Stimulated activated effector memory CD8-positive, alpha-beta T cell treated with anti-CD3 and anti-CD28 coated beads, Interleukin-12 subunit alpha, Interleukin-12 subunit beta, amount 100 ng/mL, for 72 hours (primary cell): ENCODE data around the gene RNF169.
A peak's percentile ranks its signal among the peaks of the same experiment; 100 is the strongest.

Source experiments
- ATAC-seq: fragments of 150-1000 bp; cut with Tn5 transposase; 2 replicates; pipeline ENCODE4 v1.10.0; 2021
- DNase-seq, 2 donors: peaks; one replicate each; pipeline ENCODE4 v3.0.0; 2021 to 2022; ENCODE audit warnings: low spot score in 2 of 2
- H3K27ac Mint-ChIP-seq: one replicate; pipeline ENCODE4 v1.8.0; 2022; ENCODE audit warnings: mild to moderate bottlenecking, mixed read lengths
- H3K36me3 Mint-ChIP-seq: one replicate; pipeline ENCODE4 v1.8.0; 2022; ENCODE audit warnings: mild to moderate bottlenecking, mixed read lengths
- H3K4me1 Mint-ChIP-seq: one replicate; pipeline ENCODE4 v1.8.0; 2022; ENCODE audit warnings: mixed read lengths
- H3K4me3 Mint-ChIP-seq: one replicate; pipeline ENCODE4 v1.8.0; 2022; ENCODE audit warnings: mild to moderate bottlenecking, mixed read lengths
- H3K9me3 Mint-ChIP-seq: one replicate; pipeline ENCODE4 v1.8.0; 2022; ENCODE audit warnings: mixed read lengths

Gene RNF169

DNA sequence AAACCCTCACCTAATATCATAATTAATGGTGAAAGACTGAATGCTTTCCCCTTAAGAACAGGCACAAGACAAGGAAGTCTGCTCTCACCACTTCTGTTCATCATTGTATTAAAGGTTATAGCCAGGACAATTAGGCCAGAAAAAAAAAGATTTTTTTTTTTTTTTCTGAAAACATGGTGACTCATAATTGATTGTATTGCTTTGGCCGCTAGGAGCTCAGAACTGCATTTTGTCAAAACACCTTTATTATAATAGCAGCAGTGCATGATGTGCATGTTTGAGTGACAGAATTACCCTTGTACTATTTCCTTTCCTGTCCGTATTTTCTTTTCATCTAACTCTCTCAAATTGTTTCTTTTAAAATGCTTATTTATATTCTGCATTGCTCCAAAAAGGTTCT lies 98.1 kb downstream of the RNF169 start:
- DNase-seq (no peak), ATAC-seq (no peak)
- Mint-ChIP-seq H3K4me1 (peaks cover 16% of the 10 kb centered on the region), H3K27ac (peak overlapping the region; percentile 11), H3K36me3 (peaks cover 42% of the 10 kb centered on the region), H3K9me3 (no peaks in the 10 kb centered on the region), H3K4me3 (no peak overlapping the region)

DNA sequence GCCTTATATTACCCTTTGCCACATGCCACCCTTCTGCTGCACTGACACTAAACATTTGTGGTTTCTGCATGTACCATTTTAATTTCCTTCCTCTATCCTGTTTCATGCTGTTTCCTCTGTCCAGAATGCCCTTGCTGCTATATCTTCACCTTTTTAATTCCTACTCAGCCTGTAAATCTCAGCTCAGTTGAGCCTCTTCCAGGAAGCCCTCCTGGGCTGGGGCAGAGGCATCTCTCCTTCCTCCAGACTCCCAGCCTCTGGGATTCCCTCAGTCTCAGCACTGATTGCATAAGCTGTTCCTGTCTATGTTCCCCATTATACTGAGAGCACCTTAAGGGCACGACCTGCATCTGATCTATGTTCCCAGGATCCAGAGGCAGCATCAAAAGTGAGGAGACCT lies 98.7 kb downstream of the RNF169 start:
- peaks cover 16% of the 10 kb centered on the region for H3K4me1 Mint-ChIP-seq
- ATAC-seq (no peak), DNase-seq (no peak)
- no peaks in the 10 kb centered on the region for H3K9me3 Mint-ChIP-seq
- peaks cover 39% of the 10 kb centered on the region for H3K36me3 Mint-ChIP-seq
- no peak overlapping the region for H3K4me3 Mint-ChIP-seq
- peak overlapping the region; percentile 11 for H3K27ac Mint-ChIP-seq

DNA sequence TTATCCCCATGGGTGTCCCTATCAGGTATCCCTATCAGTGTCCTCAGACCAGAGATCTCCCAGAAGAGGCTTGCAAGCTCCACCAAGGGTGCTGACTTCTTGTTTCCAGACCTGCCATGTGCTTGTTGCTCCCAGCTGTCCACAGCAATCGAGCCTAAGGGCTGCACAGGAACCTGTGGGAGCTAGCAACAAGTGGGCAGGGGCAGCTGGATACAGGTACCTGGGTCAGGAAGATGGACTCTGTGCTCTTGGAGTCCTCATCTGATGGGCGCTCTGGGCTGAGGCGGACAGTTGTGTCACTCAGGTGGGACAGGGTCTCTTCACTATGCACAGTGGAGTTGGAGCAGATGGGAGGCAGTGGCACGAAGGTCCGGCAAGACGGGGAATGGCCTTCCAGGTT lies 99.2 kb downstream of the RNF169 start:
- H3K4me1 Mint-ChIP-seq: peaks cover 16% of the 10 kb centered on the region
- peaks cover 34% of the 10 kb centered on the region for H3K36me3 Mint-ChIP-seq
- ATAC-seq (no peak), DNase-seq (no peak)
- H3K27ac Mint-ChIP-seq: peak overlapping the region; percentile 11
- no peak overlapping the region for H3K4me3 Mint-ChIP-seq
- H3K9me3 Mint-ChIP-seq: no peaks in the 10 kb centered on the region

DNA sequence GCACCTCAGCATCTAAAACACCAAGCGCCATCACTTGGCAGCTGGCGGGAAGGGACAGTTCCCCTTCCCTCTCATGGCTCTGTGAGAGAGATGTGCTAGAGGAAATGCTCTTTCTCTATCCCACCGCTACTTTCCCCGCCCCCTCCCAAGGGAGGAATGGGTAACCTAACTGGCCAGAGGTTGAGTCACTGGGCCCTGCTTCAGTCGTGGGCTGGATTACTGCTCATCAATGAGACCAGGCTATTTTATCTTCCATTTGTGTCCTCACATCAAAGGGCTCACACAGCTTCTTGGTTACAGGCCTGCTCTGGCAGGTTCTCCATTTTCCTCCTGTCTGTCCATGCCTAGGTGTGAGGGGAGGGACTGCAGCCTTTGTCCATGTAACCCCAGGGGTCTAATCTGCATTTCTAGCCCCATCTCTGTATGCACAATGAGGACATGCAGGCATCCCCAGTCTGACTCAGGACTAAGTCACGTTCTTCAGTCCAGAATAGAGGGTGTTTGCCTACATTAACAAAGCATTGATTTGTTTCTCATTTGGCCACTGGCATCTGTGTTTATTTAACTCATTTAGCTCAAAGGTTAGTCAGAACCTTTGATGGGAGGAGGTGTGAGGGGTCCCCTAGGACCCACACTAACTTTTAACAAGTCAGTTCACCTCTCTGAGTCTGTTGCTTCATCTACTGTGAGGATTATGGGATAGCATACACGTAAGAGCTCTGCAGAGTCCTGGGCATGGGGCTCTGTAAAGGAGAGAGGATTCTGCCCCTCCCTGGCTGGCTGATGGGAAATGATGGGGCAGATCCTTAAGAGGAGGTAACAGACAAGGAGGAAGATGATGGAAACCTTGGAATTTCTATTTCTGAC lies 101.1 kb downstream of the RNF169 start:
- ATAC-seq (no peak), DNase-seq (peak in 1 of 2 donors; percentile 42)
- H3K4me1 Mint-ChIP-seq: peaks cover 16% of the 10 kb centered on the region
- peak overlapping the region; percentile 78 for H3K27ac Mint-ChIP-seq
- H3K4me3 Mint-ChIP-seq: no peak overlapping the region
- peaks cover 26% of the 10 kb centered on the region for H3K36me3 Mint-ChIP-seq
- no peaks in the 10 kb centered on the region for H3K9me3 Mint-ChIP-seq

DNA sequence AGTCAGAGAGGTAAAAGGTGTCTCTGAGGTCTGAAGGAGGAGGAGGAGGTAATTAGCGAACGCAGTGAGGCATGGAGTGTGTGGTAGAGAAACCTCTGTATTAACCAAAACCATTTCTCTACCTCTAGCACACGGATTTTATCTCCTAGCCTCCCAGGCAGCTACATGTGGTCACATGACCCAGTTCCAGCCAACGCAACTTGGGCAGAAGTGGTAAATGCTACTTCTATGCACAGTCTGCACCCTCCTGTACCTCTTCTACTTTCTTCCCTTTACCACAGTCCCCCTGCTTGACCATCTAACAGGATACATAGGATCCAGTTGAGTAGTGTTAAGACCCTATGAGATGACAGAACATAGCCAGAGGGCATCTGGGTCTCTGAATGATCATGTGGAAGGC lies 104.6 kb downstream of the RNF169 start:
- no peak overlapping the region for H3K4me3 Mint-ChIP-seq
- H3K36me3 Mint-ChIP-seq: peaks cover 50% of the 10 kb centered on the region
- peak overlapping the region; percentile 17 for H3K27ac Mint-ChIP-seq
- no peak for ATAC-seq
- DNase-seq: peak in 1 of 2 donors; percentile 13
- H3K9me3 Mint-ChIP-seq: no peaks in the 10 kb centered on the region
- no peaks in the 10 kb centered on the region for H3K4me1 Mint-ChIP-seq

DNA sequence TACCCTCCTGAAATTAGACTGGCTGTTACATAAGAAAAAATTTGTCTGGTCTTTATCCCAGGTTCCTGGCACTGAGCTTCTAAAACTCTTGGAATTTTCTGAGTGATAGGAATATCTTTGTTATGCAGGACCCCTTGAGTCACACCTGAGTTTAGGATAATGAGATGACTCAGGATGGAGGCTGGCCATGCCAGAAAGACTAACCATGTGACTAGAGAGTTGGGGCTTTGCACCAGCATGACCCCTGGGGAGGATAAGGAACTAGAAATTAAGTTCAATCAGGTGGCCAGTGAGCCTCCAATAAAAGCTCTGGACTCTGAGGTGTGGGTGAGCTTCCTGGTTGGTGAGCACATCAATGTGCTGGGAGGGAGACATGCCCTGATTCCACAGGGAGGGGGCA lies 112.1 kb downstream of the RNF169 start:
- peaks cover 6% of the 10 kb centered on the region for H3K9me3 Mint-ChIP-seq
- ATAC-seq (no peak), DNase-seq (peak in 1 of 2 donors; percentile 10)
- H3K4me3 Mint-ChIP-seq: no peak overlapping the region
- no peak overlapping the region for H3K27ac Mint-ChIP-seq
- H3K4me1 Mint-ChIP-seq: no peaks in the 10 kb centered on the region
- H3K36me3 Mint-ChIP-seq: peaks cover 55% of the 10 kb centered on the region

DNA sequence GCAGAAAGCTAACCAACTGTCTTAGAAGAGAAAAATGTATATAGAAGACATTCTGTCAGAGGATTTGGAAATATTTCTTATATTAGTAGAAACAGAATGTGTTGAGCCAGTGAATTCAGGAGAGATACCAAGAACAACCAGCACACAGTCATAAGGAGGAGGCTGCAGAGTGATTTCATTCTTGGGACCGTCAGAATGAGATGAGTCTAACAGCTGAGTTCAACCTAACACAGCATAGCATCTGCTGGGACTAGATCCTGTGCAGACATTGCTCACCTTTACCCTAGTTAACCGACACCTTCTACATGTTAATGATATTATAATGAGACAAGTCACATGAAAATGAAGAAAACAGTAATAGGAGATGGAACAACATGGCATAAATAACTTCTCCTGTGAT lies 114.8 kb downstream of the RNF169 start:
- peaks cover 19% of the 10 kb centered on the region for H3K9me3 Mint-ChIP-seq
- peaks cover 31% of the 10 kb centered on the region for H3K36me3 Mint-ChIP-seq
- DNase-seq (no peak), ATAC-seq (peak; percentile 70)
- H3K4me3 Mint-ChIP-seq: no peak overlapping the region
- H3K4me1 Mint-ChIP-seq: no peaks in the 10 kb centered on the region
- no peak overlapping the region for H3K27ac Mint-ChIP-seq

DNA sequence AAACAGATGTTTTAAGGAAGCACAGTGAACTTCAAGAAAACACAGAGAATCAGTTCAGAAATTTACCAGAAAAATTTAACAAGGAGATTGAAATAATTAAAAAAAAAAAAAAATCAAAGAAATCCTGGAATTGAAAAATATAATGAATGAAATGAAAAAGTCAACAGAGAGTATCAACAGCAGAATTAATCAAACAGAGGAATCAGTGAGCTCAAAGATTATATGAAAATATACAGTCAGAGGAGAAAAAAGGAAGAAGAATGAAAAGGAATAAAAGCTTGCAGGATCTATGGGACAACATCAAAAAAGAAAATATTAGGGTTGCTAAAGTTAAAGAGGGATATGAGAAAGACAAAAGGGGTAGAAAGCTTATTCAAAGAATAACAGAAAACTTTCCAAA lies 117.9 kb downstream of the RNF169 start:
- Mint-ChIP-seq H3K9me3 (peaks cover 29% of the 10 kb centered on the region), H3K27ac (no peak overlapping the region), H3K36me3 (peaks cover 43% of the 10 kb centered on the region), H3K4me3 (no peak overlapping the region), H3K4me1 (no peaks in the 10 kb centered on the region)
- ATAC-seq: no peak
- no peak for DNase-seq

DNA sequence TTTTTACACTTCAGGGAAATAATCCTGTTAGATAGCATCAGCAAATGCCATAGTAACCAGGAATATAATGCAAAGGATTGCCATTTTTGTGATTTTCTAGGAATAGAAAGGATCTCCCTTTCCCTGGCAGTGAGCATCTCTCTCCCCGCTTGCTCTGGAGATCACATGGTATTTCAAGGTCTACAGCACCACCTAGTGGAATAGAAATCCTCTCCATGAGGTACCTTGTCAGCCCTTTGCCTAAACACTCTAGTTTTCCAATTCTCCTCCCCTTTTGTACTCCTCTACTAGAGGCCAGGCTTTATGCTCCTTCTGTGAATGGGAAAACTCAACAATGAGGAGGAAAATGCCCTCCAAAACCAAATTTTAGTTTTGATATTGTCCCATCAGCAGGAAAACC lies 121.8 kb downstream of the RNF169 start:
- no peak for DNase-seq
- H3K4me1 Mint-ChIP-seq: no peaks in the 10 kb centered on the region
- H3K9me3 Mint-ChIP-seq: peaks cover 30% of the 10 kb centered on the region
- H3K4me3 Mint-ChIP-seq: no peak overlapping the region
- H3K27ac Mint-ChIP-seq: no peak overlapping the region
- H3K36me3 Mint-ChIP-seq: peaks cover 21% of the 10 kb centered on the region
- ATAC-seq: no peak

DNA sequence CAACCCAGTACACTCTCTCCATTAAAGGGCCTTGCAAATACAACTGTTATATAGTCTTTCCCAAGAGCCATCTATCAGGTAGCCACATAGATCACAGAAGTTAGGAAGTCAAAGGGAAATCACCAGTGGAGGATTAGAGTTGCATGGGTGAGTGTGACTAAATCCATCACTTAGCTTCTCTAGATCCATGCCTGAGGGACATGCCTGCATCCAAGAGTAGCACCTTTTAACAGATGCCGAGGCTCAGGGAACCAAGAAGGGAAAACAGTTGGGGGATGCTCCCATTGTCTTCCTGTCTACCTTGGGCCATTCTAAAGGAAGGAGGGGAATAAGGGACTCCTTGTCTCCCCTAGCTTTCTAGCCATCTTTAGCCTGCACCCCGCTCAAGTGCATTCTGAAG lies 122.4 kb downstream of the RNF169 start:
- Mint-ChIP-seq H3K4me3 (no peak overlapping the region), H3K27ac (no peak overlapping the region), H3K4me1 (no peaks in the 10 kb centered on the region), H3K9me3 (peaks cover 30% of the 10 kb centered on the region), H3K36me3 (peaks cover 21% of the 10 kb centered on the region)
- no peak for DNase-seq
- no peak for ATAC-seq

DNA sequence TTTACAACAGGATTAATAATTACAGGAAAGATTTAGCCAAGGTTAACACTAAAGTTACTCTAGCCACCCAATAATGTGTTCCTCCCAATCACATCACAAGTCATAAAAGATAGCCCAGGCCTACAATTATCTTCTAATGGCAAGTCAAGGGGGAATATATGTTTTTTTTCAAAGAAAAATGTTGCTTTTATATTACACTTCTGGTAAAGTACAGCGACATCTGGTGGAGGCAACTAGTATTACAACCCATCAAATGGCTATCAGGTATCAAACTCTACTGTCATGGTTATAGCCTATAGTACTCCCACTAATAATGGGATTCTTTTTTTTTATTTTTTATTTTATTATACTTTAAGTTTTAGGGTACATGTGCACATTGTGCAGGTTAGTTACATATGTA lies 128.5 kb downstream of the RNF169 start:
- no peak overlapping the region for H3K27ac Mint-ChIP-seq
- ATAC-seq (no peak), DNase-seq (no peak)
- no peaks in the 10 kb centered on the region for H3K4me1 Mint-ChIP-seq
- no peaks in the 10 kb centered on the region for H3K36me3 Mint-ChIP-seq
- H3K9me3 Mint-ChIP-seq: peaks cover 5% of the 10 kb centered on the region
- H3K4me3 Mint-ChIP-seq: no peak overlapping the region
